AG08396 (cell line): ENCODE results near the gene MRPS5.
"Not testable (repeated sequence)": the region's sequence is repeated elsewhere in the genome, so short reads cannot be mapped to it uniquely, and the experiment has no call there.

Source experiments
- DNase-seq: peaks from one replicate; pipeline ENCODE4 v3.0.0; 2012; ENCODE audit warnings: low spot score, mixed read lengths

MRPS5 gene

GRCh38 chr2:95121407-95122196 is at the start of gene MRPS5:
Gene MRPS5 (minus strand): TSS chr2:95121808. CDS start chr2:95121791, 17 bp downstream.
- peak; percentile 98 for DNase-seq

- DNase-seq = no peak
Observed at GRCh38 chr2:95166065-95166763, 44.6 kb upstream of the MRPS5 start.

GRCh38 chr2:95165371-95166064 is 43.9 kb upstream of the MRPS5 start, which contains the start of gene ZNF2:
Gene ZNF2 (plus strand): TSS chr2:95165809. CDS start chr2:95176227, 10,418 bp downstream.
- peak; percentile 99 for DNase-seq

- DNase-seq = no peak
Observed at GRCh38 chr2:95165030-95165370, 43.4 kb upstream of the MRPS5 start.

GRCh38 chr2:95159690-95160449 is 38.3 kb upstream of the MRPS5 start, which contains the start of gene ZNF514:
Gene ZNF514 (minus strand): TSS chr2:95159848. CDS start chr2:95153253, 6,595 bp downstream.
- peak; percentile 92 for DNase-seq

GRCh38 chr2:95158891-95159619 is 37.4 kb upstream of the MRPS5 start:
- DNase-seq = peak; percentile 74

- no peak for DNase-seq
Observed at GRCh38 chr2:95158441-95158840, 36.8 kb upstream of the MRPS5 start.

GRCh38 chr2:95149397-95149984 is 27.9 kb upstream of the MRPS5 start:
- no peak for DNase-seq

- DNase-seq = no peak
Observed at GRCh38 chr2:95143838-95144237, 22.2 kb upstream of the MRPS5 start.

GRCh38 chr2:95138702-95139101 is 17.1 kb upstream of the MRPS5 start:
- no peak for DNase-seq

- DNase-seq = no peak
Observed at GRCh38 chr2:95122197-95122551, 566 bp upstream of the MRPS5 start.

GRCh38 chr2:95121093-95121406 is 558 bp downstream of the MRPS5 start:
- DNase-seq = no peak

GRCh38 chr2:95115418-95115817 is 6.2 kb downstream of the MRPS5 start:
- peak; percentile 75 for DNase-seq

GRCh38 chr2:95113464-95113863 is 8.1 kb downstream of the MRPS5 start:
- no peak for DNase-seq

GRCh38 chr2:95110395-95110794 is 11.2 kb downstream of the MRPS5 start:
- no peak for DNase-seq

- DNase-seq = no peak
Observed at GRCh38 chr2:95109260-95109659, 12.3 kb downstream of the MRPS5 start.

- no peak for DNase-seq
Observed at GRCh38 chr2:95106081-95106480, 15.5 kb downstream of the MRPS5 start.

GRCh38 chr2:95104606-95105005 is 17.0 kb downstream of the MRPS5 start:
- no peak for DNase-seq

- no peak for DNase-seq
Observed at GRCh38 chr2:95099910-95100309, 21.7 kb downstream of the MRPS5 start.

- DNase-seq = not testable (repeated sequence)
Observed at GRCh38 chr2:95098273-95098672, 23.3 kb downstream of the MRPS5 start.
